Trophoblast cell (in vitro differentiated cells and primary cell): Measurements from ENCODE around the gene IRAK3.

Experiments
- DNase-seq, 2 donors: peaks; one replicate each; pipeline ENCODE4 v3.0.0-alpha.2; 2016
- H2AFZ ChIP-seq: 2 replicates; pipeline ENCODE4 v1.6.1; 2013; ENCODE audit warnings: low read length, moderate library complexity, mild to moderate bottlenecking; ENCODE audit not compliant: insufficient read depth, poor library complexity
- H2AK5ac ChIP-seq: 2 replicates; pipeline ENCODE4 v1.6.1; 2013; ENCODE audit warnings: mild to moderate bottlenecking, low read length
- H2BK120ac ChIP-seq: 2 replicates; pipeline ENCODE4 v1.6.1; 2013; ENCODE audit warnings: low read length, mild to moderate bottlenecking, moderate library complexity; ENCODE audit not compliant: insufficient read depth, poor library complexity
- H2BK12ac ChIP-seq: 2 replicates; pipeline ENCODE4 v1.6.1; 2013; ENCODE audit warnings: mild to moderate bottlenecking, low read length, moderate library complexity
- H2BK5ac ChIP-seq: 2 replicates; pipeline ENCODE4 v1.6.1; 2013; ENCODE audit warnings: low read length, low read depth, moderate library complexity, mild to moderate bottlenecking; ENCODE audit not compliant: poor library complexity
- H3K14ac ChIP-seq: 2 replicates; pipeline ENCODE4 v1.6.1; 2013; ENCODE audit warnings: mild to moderate bottlenecking, low read length
- H3K18ac ChIP-seq: 2 replicates; pipeline ENCODE4 v1.6.1; 2013; ENCODE audit warnings: mild to moderate bottlenecking, low read length
- H3K23ac ChIP-seq: 2 replicates; pipeline ENCODE4 v1.6.1; 2013; ENCODE audit warnings: low read length
- H3K27ac ChIP-seq: 2 replicates; pipeline ENCODE4 v1.5.1; 2013; ENCODE audit warnings: low read depth, mild to moderate bottlenecking, inconsistent platforms, low read length, moderate library complexity
- H3K27me3 ChIP-seq: 2 replicates; pipeline ENCODE4 v1.6.1; 2013; ENCODE audit warnings: inconsistent platforms, mild to moderate bottlenecking, low read length, moderate library complexity; ENCODE audit not compliant: insufficient read depth
- H3K36me3 ChIP-seq, 2 experiments: 1 replicate in 1 of 2; 2 replicates in 1 of 2; pipeline ENCODE4 v1.6.1; 2013; ENCODE audit warnings: low read length in 2 of 2, mild to moderate bottlenecking in 2 of 2, moderate library complexity in 1 of 2; ENCODE audit not compliant: insufficient read depth in 2 of 2, control insufficient read depth in 1 of 2
- H3K4ac ChIP-seq: 2 replicates; pipeline ENCODE4 v1.6.1; 2013; ENCODE audit warnings: low read depth, mild to moderate bottlenecking, low read length, moderate library complexity
- H3K4me1 ChIP-seq, 2 experiments: 1 replicate in 1 of 2; 2 replicates in 1 of 2; pipeline ENCODE4 v1.6.1; 2013; ENCODE audit warnings: low read length in 2 of 2, mild to moderate bottlenecking in 2 of 2, moderate library complexity in 1 of 2; ENCODE audit not compliant: insufficient read depth in 2 of 2, control insufficient read depth in 1 of 2
- H3K4me2 ChIP-seq: 2 replicates; pipeline ENCODE4 v1.6.1; 2013; ENCODE audit warnings: inconsistent platforms, mild to moderate bottlenecking, low read length, moderate library complexity
- H3K4me3 ChIP-seq: 2 replicates; pipeline ENCODE4 v1.5.1; 2013; ENCODE audit warnings: mild to moderate bottlenecking, low read depth, low read length, inconsistent platforms
- H3K79me1 ChIP-seq: one replicate; pipeline ENCODE4 v1.6.1; 2013; ENCODE audit warnings: low read length
- H3K79me2 ChIP-seq: 2 replicates; pipeline ENCODE4 v1.6.1; 2013; ENCODE audit warnings: low read length, mild to moderate bottlenecking; ENCODE audit not compliant: control insufficient read depth, insufficient read depth, poor library complexity
- H3K9ac ChIP-seq: 2 replicates; pipeline ENCODE4 v1.6.1; 2013; ENCODE audit warnings: mild to moderate bottlenecking, low read length
- H3K9me3 ChIP-seq: 2 replicates; pipeline ENCODE4 v1.6.1; 2013; ENCODE audit warnings: low read depth, mild to moderate bottlenecking, control low read depth, inconsistent platforms, low read length; ENCODE audit not compliant: insufficient read depth
- H4K12ac ChIP-seq: 2 replicates; pipeline ENCODE4 v1.6.1; 2013; ENCODE audit warnings: low read depth, mild to moderate bottlenecking, low read length, moderate library complexity
- H4K8ac ChIP-seq: 2 replicates; pipeline ENCODE4 v1.6.1; 2013; ENCODE audit warnings: low read depth, mild to moderate bottlenecking, low read length, moderate library complexity
- H4K91ac ChIP-seq: one replicate; pipeline ENCODE4 v1.6.1; 2013; ENCODE audit warnings: low read depth, mild to moderate bottlenecking, low read length, moderate library complexity
- WGBS: extraction: QIAGEN DNeasy Blood & Tissue Kit; methylation state at CpG from one replicate; pipeline ENCODE4 v1.1.7; 2013; ENCODE audit warnings: missing lambda C conversion rate; ENCODE audit not compliant: insufficient read length, insufficient coverage; ENCODE audit errors: extremely low coverage; 5-methylcytosine and 5-hydroxymethylcytosine counted together

IRAK3 gene

DNA sequence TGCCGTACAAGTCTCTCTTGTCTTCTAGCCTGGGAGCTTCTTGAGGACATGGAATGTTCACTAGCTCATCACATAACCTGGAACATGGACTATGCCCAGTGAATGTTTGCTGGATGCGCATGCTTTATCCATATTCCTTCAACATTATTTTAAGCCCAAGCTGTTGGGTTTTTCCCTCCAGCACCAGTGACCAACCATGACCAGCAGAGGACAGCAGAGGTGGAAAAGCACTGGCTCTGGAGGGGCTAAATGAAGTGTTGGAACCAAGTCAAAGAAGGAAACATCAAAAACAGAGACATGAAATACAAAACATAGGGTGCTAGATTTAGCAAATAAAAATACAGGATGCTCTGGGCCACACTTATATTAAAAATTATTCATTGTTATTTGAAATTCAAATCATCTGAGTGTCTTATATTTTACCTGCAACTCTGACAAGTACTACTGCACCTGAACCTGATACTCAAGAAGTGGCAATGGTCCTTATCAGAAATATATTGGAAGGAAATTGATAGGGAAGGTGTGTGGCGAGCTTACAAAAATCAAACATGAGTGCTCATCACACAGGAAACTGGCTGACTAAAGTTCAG lies 90.2 kb downstream of the IRAK3 start:
- Histone ChIP-seq H3K14ac (no peak overlapping the region), H2BK12ac (no peak overlapping the region), H2BK5ac (no peak overlapping the region), H3K9ac (no peak overlapping the region), H2AK5ac (no peak overlapping the region), H3K18ac (no peak overlapping the region), H3K79me1 (no peaks in the 10 kb centered on the region), H4K8ac (no peak overlapping the region), H3K4me1 (no peaks in the 10 kb centered on the region), H4K91ac (no peak overlapping the region), H3K23ac (no peak overlapping the region), H3K79me2 (no peaks in the 10 kb centered on the region), H4K12ac (no peak overlapping the region), H3K9me3 (peaks cover under 1% of the 10 kb centered on the region), H3K36me3 (no peaks in the 10 kb centered on the region), H3K4me2 (no peak overlapping the region), H2AFZ (no peak overlapping the region), H2BK120ac (no peak overlapping the region), H3K4ac (no peak overlapping the region), H3K4me3 (no peak overlapping the region), H3K27ac (no peak overlapping the region), H3K27me3 (no peaks in the 10 kb centered on the region)
- DNase-seq, result peak in 1 of 2 donors; percentile 36
- no CpG with 5 or more reads among the region's 3 CpGs for WGBS

DNA sequence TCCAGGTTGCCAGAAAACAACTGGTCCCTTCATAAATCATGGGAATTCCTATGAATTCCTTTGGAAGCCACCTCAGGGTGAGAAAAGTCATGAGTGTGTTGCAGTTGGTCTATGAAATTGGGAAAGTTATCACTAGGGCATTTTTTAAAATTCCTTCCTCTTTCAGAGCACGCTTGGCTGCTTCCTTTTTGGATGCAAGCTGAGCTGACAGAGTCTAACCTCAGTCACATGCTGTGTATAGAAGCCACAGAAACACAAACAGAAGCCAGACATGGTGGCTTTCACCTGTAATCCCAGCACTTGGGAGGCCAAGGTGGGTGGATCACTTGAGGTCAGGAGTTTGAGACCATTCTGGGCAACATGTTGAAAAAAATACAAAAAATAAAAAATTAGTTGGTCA lies 91.5 kb downstream of the IRAK3 start:
- Histone ChIP-seq H3K79me1 (no peaks in the 10 kb centered on the region), H3K4me2 (no peak overlapping the region), H3K4me1 (no peaks in the 10 kb centered on the region), H2BK5ac (no peak overlapping the region), H3K14ac (no peak overlapping the region), H3K27me3 (no peaks in the 10 kb centered on the region), H3K23ac (no peak overlapping the region), H3K4ac (no peak overlapping the region), H3K4me3 (no peak overlapping the region), H3K36me3 (no peaks in the 10 kb centered on the region), H2BK120ac (no peak overlapping the region), H2BK12ac (no peak overlapping the region), H3K9ac (no peak overlapping the region), H2AK5ac (no peak overlapping the region), H3K18ac (no peak overlapping the region), H4K8ac (no peak overlapping the region), H3K79me2 (no peaks in the 10 kb centered on the region), H4K91ac (no peak overlapping the region), H3K9me3 (peaks cover 1% of the 10 kb centered on the region), H3K27ac (no peak overlapping the region), H4K12ac (no peak overlapping the region), H2AFZ (no peak overlapping the region)
- WGBS, result no CpG with 5 or more reads among the region's 1 CpG
- DNase-seq, result peak in 1 of 2 donors; percentile 1

DNA sequence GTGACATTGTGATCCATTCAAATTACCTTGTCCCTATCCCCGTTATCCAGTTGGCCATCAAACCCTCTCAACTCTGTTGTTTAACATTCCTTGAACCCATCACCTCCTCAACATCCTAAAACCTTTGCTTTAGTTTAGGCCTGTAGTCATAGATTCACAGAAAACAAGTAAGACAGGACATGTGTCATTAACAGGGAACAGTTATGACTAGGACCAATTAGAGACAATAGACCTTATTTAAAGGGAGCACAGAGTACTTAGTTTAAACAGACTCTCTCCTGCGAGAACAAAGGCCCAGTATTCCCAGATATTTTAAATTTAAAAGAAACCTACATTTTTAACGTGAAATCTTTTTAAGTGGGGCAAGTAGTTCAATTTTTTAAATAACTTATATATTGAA lies 93.2 kb downstream of the IRAK3 start:
- Histone ChIP-seq H2AK5ac (no peak overlapping the region), H3K9me3 (peaks cover 1% of the 10 kb centered on the region), H3K4me3 (no peak overlapping the region), H2BK12ac (no peak overlapping the region), H2AFZ (no peak overlapping the region), H3K27me3 (no peaks in the 10 kb centered on the region), H3K18ac (no peak overlapping the region), H2BK5ac (no peak overlapping the region), H3K27ac (no peak overlapping the region), H3K36me3 (no peaks in the 10 kb centered on the region), H3K4ac (no peak overlapping the region), H3K4me2 (no peak overlapping the region), H4K12ac (no peak overlapping the region), H2BK120ac (no peak overlapping the region), H3K14ac (no peak overlapping the region), H4K91ac (no peak overlapping the region), H4K8ac (no peak overlapping the region), H3K79me2 (no peaks in the 10 kb centered on the region), H3K23ac (no peak overlapping the region), H3K9ac (no peak overlapping the region), H3K4me1 (no peaks in the 10 kb centered on the region), H3K79me1 (no peaks in the 10 kb centered on the region)
- no CpG with 5 or more reads among the region's 3 CpGs for WGBS
- no peak for DNase-seq

GRCh38 chr12:66287275-66287674 lies 98.3 kb downstream of the IRAK3 start:
- Histone ChIP-seq H3K27ac (no peak overlapping the region), H3K79me1 (no peaks in the 10 kb centered on the region)

More at GRCh38 chr12:66287275-66287674, 98.3 kb downstream of the IRAK3 start:
- Histone ChIP-seq H2BK120ac (no peak overlapping the region), H3K27me3 (no peaks in the 10 kb centered on the region), H2BK5ac (no peak overlapping the region), H3K4ac (no peak overlapping the region), H2BK12ac (no peak overlapping the region), H3K4me1 (no peaks in the 10 kb centered on the region), H3K9ac (no peak overlapping the region), H3K9me3 (peaks cover 1% of the 10 kb centered on the region), H2AK5ac (no peak overlapping the region), H4K12ac (no peak overlapping the region), H3K23ac (no peak overlapping the region), H3K18ac (no peak overlapping the region), H3K79me2 (no peaks in the 10 kb centered on the region), H3K4me3 (no peak overlapping the region), H2AFZ (no peak overlapping the region), H3K4me2 (no peak overlapping the region), H4K8ac (no peak overlapping the region), H3K14ac (no peak overlapping the region), H4K91ac (no peak overlapping the region), H3K36me3 (no peaks in the 10 kb centered on the region)
- no peak for DNase-seq
- WGBS, result no CpG with 5 or more reads among the region's 3 CpGs
